GM23338 (cell line): Measurements from ENCODE around the gene OLFML3. TPM values are rescaled to one million over a fixed set of nuclear protein-coding genes. Genes with fewer than 3 reads are reported as not detected.

Experiments used
- ATAC-seq: fragments of 200-7000 bp; cut with Tn5 transposase; 3 replicates; pipeline ENCODE4 v1.9.1; 2020
- DNase-seq: peaks from one replicate; pipeline ENCODE4 v3.0.0-alpha.2; 2015; ENCODE audit warnings: low spot score
- H2AFZ ChIP-seq: fragments of 200-600 bp; sonication (generic); 2 replicates; pipeline ENCODE4 v1.8.0; 2016; ENCODE audit warnings: antibody characterized with exemption, mild to moderate bottlenecking, moderate library complexity
- H3F3A ChIP-seq: fragments of 200-600 bp; sonication (generic); replicated peaks from 2 replicates; pipeline ENCODE4 v1.8.0; 2017; ENCODE audit warnings: antibody characterized with exemption, mixed run types, low read depth
- H3K27ac ChIP-seq: fragments of 200-600 bp; sonication (generic); 2 replicates; pipeline ENCODE4 v1.6.1; 2016; ENCODE audit warnings: low read depth
- H3K27me3 ChIP-seq: fragments of 200-600 bp; sonication (generic); 2 replicates; pipeline ENCODE4 v1.8.0; 2016; ENCODE audit warnings: mild to moderate bottlenecking, mixed run types, moderate library complexity; ENCODE audit not compliant: insufficient read depth
- H3K36me3 ChIP-seq: fragments of 200-600 bp; sonication (generic); 2 replicates; pipeline ENCODE4 v1.8.0; 2016; ENCODE audit warnings: mild to moderate bottlenecking; ENCODE audit not compliant: insufficient read depth
- H3K4me1 ChIP-seq: fragments of 200-600 bp; sonication (generic); 2 replicates; pipeline ENCODE4 v1.8.0; 2016; ENCODE audit warnings: mild to moderate bottlenecking, moderate library complexity; ENCODE audit not compliant: insufficient read depth
- H3K4me2 ChIP-seq: fragments of 200-600 bp; sonication (generic); 2 replicates; pipeline ENCODE4 v1.7.1; 2017; ENCODE audit warnings: mixed run types
- H3K4me3 ChIP-seq: fragments of 200-600 bp; sonication (generic); 2 replicates; pipeline ENCODE4 v1.6.1; 2016; ENCODE audit warnings: mixed run types
- H3K79me2 ChIP-seq: fragments of 200-600 bp; sonication (generic); replicated peaks from 2 replicates; pipeline ENCODE4 v1.8.0; 2017; ENCODE audit warnings: mild to moderate bottlenecking; ENCODE audit not compliant: insufficient read depth
- H3K9me2 ChIP-seq: fragments of 200-600 bp; sonication (generic); 2 replicates; pipeline ENCODE4 v1.8.0; 2017; ENCODE audit not compliant: insufficient read depth
- H4K20me1 ChIP-seq: fragments of 200-600 bp; sonication (generic); replicated peaks from 2 replicates; pipeline ENCODE4 v1.8.0; 2017; ENCODE audit warnings: mild to moderate bottlenecking; ENCODE audit not compliant: insufficient read depth
- H3K27ac Mint-ChIP-seq: 2 replicates; pipeline ENCODE4 v1.8.0; 2020; ENCODE audit warnings: inconsistent platforms, mild to moderate bottlenecking, moderate library complexity, mixed read lengths
- H3K27me3 Mint-ChIP-seq: 3 replicates; pipeline ENCODE4 v1.8.0; 2022; ENCODE audit warnings: low read depth, mild to moderate bottlenecking, moderate library complexity, mixed read lengths, inconsistent platforms; ENCODE audit not compliant: insufficient read depth, poor library complexity
- H3K36me3 Mint-ChIP-seq: 3 replicates; pipeline ENCODE4 v1.8.0; 2021; ENCODE audit warnings: low read depth, mild to moderate bottlenecking, inconsistent platforms, moderate library complexity, mixed read lengths
- H3K4me1 Mint-ChIP-seq: 3 replicates; pipeline ENCODE4 v1.8.0; 2020; ENCODE audit warnings: mild to moderate bottlenecking, inconsistent platforms, mixed read lengths
- H3K4me3 Mint-ChIP-seq: 3 replicates; pipeline ENCODE4 v1.8.0; 2021; ENCODE audit warnings: moderate library complexity, mild to moderate bottlenecking, inconsistent platforms, mixed read lengths
- H3K9me3 Mint-ChIP-seq: 3 replicates; pipeline ENCODE4 v1.8.0; 2020; ENCODE audit warnings: moderate library complexity, mild to moderate bottlenecking, inconsistent platforms, mixed read lengths
- CREB1 ChIP-seq: fragments of 250-450 bp; sonication (Bioruptor Pico); IDR thresholded peaks from 2 replicates; pipeline ENCODE4 v1.5.0; 2020; ENCODE audit warnings: low read depth, mild to moderate bottlenecking, moderate library complexity
- CTCF ChIP-seq, 2 experiments: fragments of 200-600 bp in 1 of 2; sonication (generic) in 1 of 2; conservative IDR thresholded peaks; 2 replicates each; pipeline versions ENCODE4 v1.5.1 to v1.6.1; 2016 to 2017; ENCODE audit warnings: antibody characterized with exemption in 2 of 2, low read depth in 2 of 2, mild to moderate bottlenecking in 2 of 2, moderate library complexity in 1 of 2
- ETS1 ChIP-seq: IDR thresholded peaks from 2 replicates; pipeline ENCODE4 v1.6.1; 2016; ENCODE audit warnings: antibody characterized with exemption
- EZH2 ChIP-seq: fragments of 200-600 bp; sonication (generic); IDR thresholded peaks from one replicate; pipeline ENCODE4 v1.8.0; 2017; ENCODE audit warnings: antibody characterized with exemption, mild to moderate bottlenecking, low read depth; ENCODE audit not compliant: unreplicated experiment
- EZH2phosphoT487 ChIP-seq: fragments of 200-600 bp; sonication (generic); IDR thresholded peaks from one replicate; pipeline ENCODE4 v1.8.1; 2018; ENCODE audit warnings: antibody characterized with exemption; ENCODE audit not compliant: unreplicated experiment
- JUNB ChIP-seq: IDR thresholded peaks from one replicate; pipeline ENCODE4 v1.6.1; 2016; ENCODE audit warnings: antibody characterized with exemption; ENCODE audit not compliant: unreplicated experiment
- NANOG ChIP-seq: IDR thresholded peaks from 2 replicates; pipeline ENCODE4 v1.6.1; 2016; ENCODE audit warnings: antibody characterized with exemption, borderline replicate concordance
- POLR2AphosphoS5 ChIP-seq: IDR thresholded peaks from 2 replicates; pipeline ENCODE4 v1.6.1; 2016; ENCODE audit warnings: antibody characterized with exemption, low read depth
- REST ChIP-seq: IDR thresholded peaks from one replicate; pipeline ENCODE4 v1.6.1; 2018; ENCODE audit warnings: antibody characterized with exemption; ENCODE audit not compliant: unreplicated experiment
- STAT1 ChIP-seq: IDR thresholded peaks from one replicate; pipeline ENCODE4 v1.6.1; 2016; ENCODE audit warnings: antibody characterized with exemption; ENCODE audit not compliant: unreplicated experiment
- ZNF114 ChIP-seq: fragments of 250-450 bp; sonication (Bioruptor Pico); IDR thresholded peaks from 2 replicates; pipeline ENCODE4 v1.5.0; 2020; ENCODE audit warnings: mild to moderate bottlenecking, moderate library complexity
- ZNF331 ChIP-seq: fragments of 250-450 bp; sonication (Bioruptor Pico); IDR thresholded peaks from 2 replicates; pipeline ENCODE4 v1.5.0; 2020; ENCODE audit warnings: low read depth, mild to moderate bottlenecking, moderate library complexity
- ZNF462 ChIP-seq: fragments of 250-450 bp; sonication (Bioruptor Pico); IDR thresholded peaks from 2 replicates; pipeline ENCODE4 v1.5.0; 2020; ENCODE audit warnings: mild to moderate bottlenecking, moderate library complexity
- polyA plus RNA-seq: library from polyadenylated mRNA; unstranded; fragments of >200 nt; fragmentation: Nextera tagmentation; extraction: Ambion mirVana; gene quantifications from 2 replicates; pipeline ENCODE4 v1.2.1, GENCODE V29; 2016
- total RNA-seq: library from RNA; depleted of rRNA; stranded (reverse); fragments of >200 nt; shearing (Covaris generic); gene quantifications from 2 replicates; pipeline ENCODE4 v1.2.3, GENCODE V29; 2014

OLFML3 gene
- total and polyA plus RNA-seq, 2 experiments from 2014 or later: 42.8 to 69.9 TPM

- TF ChIP-seq NANOG (no peak), REST (no peak), CREB1 (no peak), JUNB (no peak), ZNF114 (CRISPR knock-in tag) (no peak), ETS1 (no peak), ZNF331 (no peak), EZH2phosphoT487 (no peak), CTCF (conservative IDR thresholded peaks at IDR 0.05; ENCODE audit: low read depth in 2 of 2) (no peak), EZH2 (no peak), STAT1 (no peak), POLR2AphosphoS5 (no peak), ZNF462 (CRISPR knock-in tag) (no peak)
- Histone ChIP-seq H3K27me3 (no peaks in the 10 kb centered on the region), H3F3A (peaks cover 4% of the 10 kb centered on the region; the same call in 1 of the 2 replicates), H3K4me1 (peaks cover 14% of the 10 kb centered on the region), H3K9me2 (0 out of 2 replicates have a peak, but pooled peaks cover 7% of the 10 kb centered on the region), H3K79me2 (no peaks in the 10 kb centered on the region), H3K4me3 (no peak overlapping the region), H2AFZ (no peak overlapping the region), H4K20me1 (no peaks in the 10 kb centered on the region), H3K36me3 (peaks cover 17% of the 10 kb centered on the region), H3K4me2 (no peak overlapping the region), H3K27ac (no peak overlapping the region)
- Mint-ChIP-seq H3K9me3 (peaks cover 22% of the 10 kb centered on the region), H3K27ac (no peak overlapping the region), H3K27me3 (peaks cover 8% of the 10 kb centered on the region), H3K4me1 (peaks cover 19% of the 10 kb centered on the region), H3K36me3 (peaks cover 15% of the 10 kb centered on the region), H3K4me3 (no peak overlapping the region)
- ATAC-seq (no peak), DNase-seq (no peak)
Observed at GRCh38 chr1:113995382-113995781, 16.1 kb downstream of the OLFML3 start.
